SHP77 (cell line): Measurements from ENCODE around the gene PTPN22.
"Not testable (repeated sequence)": the region's sequence is repeated elsewhere in the genome, so short reads cannot be mapped to it uniquely, and the experiment has no call there.

Experiments used
- DNase-seq, 2 experiments: peaks; one replicate each; lab custom pipeline; 2025; lab: John Stamatoyannopoulos, UW

The PTPN22 gene

DNA sequence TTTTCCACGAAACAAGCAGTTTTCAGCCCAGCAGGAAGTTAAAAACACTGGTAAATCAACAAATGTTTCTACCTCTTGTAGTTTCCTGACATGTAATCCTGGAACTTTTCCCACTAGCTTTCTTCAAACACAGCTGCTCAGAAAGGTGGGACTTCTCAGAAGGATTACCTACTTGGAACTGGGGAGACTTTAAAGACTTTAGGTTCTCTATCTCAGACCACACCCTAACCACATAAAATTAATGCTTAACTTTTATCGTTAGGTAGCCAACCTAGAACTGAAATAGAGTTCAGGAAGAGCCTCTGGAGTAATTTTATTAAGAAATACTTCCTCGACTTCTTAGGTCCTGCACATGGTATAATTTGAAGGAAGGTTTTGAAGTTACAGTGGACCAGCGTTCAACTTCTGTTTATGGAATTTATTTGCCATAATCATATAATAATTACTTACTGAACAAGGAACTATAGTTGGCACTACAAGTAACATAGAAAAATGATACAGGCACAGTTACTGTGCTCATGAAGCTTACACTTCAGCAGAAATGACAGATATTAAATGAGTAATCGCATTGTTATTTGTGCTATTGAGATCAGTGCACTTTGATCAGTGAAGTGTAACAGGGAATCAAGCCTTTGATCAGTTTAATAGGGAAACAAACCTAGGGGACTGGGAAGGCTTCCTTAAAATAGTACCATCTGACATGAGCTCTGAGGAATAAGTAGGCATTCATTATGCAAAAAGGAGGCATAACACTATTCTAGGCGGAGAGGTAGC is 16.1 kb upstream of the PTPN22 start, which contains the start of gene BCL2L15:
Gene BCL2L15, minus strand, starts transcription at position 180 of the 774 bp plus-strand sequence. CDS start 206 bp downstream, outside the sequence.
- DNase-seq: no peak

DNA sequence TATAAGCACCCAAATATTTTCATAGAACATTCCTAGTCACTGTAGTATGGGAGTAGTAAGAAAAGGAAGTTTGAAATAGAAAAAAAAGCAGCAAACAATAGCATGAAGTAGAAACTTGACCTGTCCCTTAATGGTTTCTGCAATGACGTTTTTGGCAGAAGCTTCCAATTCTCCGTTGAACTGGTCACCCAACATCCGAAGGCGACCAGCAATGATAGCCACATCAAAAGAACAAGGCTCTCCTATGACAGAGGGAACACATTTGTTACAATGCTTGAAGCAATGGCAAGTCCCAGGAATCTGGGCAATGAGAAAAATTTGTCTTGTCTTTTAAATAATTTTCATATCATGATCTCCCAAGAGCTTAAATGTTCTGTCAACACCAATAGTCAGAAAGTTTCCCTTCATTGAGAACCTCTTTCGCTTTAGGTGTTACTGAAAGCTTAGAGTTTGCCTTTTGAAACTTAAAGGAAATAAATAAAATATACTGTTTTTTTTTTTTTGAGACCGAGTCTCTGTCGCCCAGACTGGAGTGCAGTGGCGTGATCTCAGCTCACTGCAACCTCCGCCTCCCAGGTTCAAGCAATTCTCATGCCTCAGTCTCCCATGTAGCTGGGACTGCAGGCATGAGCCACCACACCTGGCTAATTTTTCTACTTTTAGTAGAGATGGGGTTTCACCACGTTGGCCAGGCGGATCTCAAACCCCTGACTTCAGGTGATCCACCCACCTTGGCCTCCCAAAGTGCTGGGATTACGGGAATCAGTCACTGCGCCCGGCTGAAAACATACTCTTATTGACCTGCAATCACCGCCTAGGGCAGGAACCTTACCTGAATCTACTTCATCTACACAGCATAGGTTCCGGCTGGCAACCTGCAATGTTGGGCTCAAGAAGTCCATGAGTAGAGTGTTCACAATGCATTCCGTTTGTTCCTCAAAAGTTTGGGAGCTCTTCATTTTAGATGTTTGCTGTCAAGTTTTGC is 15.2 kb upstream of the PTPN22 start:
- no peak for DNase-seq

DNA sequence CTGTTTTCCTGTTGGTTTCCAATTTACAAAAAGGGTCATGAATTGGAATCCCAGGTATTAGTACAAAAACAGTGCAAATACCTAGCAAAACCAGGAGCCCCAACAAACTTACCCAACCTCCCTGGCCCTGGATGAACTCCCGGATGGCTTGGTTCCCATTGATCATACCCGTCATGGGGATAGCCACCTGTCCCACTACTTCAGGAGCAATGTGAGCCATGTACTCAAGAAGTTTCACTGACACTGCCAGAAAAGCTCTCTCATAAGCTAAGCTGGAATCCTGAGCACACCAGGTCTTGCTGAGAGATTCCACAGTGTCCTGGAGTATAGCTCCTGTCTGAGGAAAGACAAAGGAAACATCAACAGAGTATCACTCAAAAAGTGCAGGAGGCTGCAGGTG is 10.1 kb upstream of the PTPN22 start:
- no peak for DNase-seq

DNA sequence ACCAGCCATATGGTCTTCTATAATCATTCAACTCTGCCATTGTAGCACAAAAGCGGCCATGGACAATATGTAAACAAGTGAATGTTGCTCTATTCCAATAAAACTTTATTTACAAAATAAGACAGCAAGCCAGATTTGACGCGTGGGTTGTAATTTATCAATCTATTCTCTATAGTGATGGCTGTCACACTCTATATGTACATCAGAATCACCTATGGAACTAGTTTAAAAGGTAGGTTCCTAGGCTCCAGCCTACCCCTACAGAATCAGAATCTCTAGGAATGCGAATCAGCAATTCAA is 8.2 kb upstream of the PTPN22 start:
- no peak for DNase-seq

DNA sequence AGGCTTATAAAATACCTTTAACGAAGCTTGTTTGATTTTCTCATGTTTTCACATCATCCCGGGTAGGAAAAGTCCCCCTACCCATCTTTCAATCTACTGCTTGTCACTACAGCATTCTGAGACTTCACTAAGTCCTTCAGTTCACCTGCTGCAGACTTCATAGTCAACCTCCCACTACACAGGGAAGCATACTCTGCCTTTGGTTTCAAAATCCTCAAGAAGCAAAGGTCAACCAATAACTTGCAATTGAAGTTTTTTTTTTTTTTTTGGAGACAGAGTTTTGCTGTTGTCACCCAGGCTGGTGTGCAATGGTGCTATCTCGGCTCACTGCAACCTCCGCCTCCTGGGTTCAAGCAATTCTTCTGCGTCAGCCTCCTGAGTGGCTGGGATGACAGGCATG is 4.7 kb upstream of the PTPN22 start:
- DNase-seq: no peak

DNA sequence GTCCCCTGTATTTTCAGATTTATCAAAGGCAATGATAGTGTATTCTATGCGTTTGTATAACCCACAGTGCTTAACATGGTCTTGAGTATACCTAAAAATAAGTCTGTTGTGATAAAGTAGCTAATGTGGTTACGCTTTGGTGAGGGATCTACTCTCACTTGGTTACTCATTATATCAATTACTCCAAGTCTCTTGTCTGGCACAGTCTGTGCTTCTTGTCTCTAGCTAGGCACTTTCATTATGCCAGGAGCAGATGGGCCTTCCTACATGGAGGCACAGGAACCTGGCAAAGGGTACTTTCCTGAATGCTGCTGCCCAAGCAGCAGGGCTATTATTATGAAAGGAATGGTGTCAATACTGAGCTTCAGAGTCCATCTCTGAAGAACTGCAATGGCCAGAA is 4.2 kb upstream of the PTPN22 start:
- DNase-seq: no peak

DNA sequence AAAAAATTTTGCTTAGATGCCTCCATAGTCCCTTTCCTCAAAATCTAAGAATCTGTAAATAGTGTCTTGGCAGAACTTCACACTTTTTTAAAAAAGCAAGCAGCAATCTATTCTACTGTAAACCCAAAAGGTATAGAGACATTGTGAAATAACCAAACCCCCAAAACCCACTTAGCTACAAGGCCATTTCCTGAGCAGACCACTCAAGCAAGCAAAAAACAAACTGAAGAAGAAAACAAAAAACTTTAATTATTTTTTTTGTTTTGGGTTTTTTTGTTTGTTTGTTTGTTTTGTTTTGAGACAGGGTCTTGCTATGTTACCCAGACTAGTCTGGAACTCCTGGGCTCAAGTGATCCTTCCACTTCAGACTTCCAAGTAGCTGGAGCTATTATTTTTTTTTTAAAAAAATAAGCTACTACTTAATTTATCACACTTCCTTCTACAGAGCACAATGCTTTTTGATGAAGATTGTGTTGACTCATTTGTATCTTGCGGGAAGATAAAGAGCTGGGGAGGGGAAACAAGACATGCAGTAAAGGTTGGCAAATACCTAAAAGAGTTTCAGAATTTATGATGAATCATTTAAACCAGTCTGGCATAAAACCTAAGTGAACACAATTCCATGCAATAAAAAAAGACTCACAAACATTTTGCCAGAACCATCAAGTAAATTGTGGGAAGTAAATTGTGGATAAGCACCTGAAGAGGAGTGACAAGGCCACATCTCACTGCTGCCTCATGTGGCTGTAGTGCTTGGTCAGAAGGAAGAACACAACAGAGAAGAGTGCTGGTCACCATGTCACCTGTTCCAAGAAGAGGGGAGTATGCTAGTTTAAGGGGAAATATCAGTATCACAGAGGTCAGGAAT is 2.7 kb upstream of the PTPN22 start:
- DNase-seq: no peak

DNA sequence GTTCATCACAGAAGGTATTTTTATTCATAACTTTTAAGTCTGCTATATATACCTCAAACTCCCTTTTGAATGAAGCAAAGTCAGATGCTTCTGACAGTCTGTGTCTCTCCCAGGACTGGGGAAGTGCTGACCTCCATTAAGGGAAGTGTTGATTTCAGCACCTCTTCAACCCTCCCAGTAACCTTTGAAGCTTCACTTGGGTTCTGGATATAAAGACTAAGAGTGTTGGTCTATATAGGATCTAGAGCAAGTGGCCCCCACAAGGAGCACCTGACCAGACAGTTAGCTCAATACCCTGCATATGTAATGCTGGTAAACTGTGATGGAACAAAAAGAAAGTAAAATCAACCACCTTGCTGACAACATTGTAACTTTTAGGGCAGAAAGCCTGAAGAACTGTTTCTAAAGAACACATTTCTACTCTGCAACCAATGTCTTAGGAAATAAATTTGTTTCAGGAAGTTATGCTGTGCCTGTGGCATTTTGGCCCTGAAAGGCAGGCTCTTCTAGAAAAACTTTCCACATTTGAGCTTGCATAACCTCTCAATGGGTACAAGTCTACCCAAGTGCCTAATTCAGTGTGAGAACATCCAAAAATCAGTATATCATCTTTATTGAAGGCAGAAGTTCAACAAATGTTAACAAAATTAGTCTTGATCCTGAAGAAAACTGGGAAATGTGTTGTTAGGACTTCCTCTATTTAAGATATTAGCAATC is 865 bp upstream of the PTPN22 start:
- no peak for DNase-seq

DNA sequence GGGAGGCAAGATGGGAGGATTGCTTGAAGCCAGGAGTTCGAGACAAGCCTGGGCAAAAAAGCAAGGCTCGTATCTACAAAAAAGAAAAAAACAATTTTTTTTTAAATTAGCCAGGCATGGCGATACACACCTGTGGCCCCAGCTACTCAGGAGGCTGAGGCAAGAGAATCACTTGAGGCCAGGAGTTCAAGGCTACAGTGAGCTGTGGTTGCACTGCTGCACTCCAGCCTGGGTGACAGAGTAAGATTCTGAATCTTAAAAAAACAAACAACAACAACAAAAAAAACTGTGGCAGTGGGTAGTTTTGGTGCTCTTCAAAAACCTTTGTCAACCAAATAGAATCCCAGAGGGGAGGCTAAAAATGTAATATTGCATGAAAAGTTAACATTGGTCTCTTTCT is 734 bp downstream of the PTPN22 start:
- no peak for DNase-seq

DNA sequence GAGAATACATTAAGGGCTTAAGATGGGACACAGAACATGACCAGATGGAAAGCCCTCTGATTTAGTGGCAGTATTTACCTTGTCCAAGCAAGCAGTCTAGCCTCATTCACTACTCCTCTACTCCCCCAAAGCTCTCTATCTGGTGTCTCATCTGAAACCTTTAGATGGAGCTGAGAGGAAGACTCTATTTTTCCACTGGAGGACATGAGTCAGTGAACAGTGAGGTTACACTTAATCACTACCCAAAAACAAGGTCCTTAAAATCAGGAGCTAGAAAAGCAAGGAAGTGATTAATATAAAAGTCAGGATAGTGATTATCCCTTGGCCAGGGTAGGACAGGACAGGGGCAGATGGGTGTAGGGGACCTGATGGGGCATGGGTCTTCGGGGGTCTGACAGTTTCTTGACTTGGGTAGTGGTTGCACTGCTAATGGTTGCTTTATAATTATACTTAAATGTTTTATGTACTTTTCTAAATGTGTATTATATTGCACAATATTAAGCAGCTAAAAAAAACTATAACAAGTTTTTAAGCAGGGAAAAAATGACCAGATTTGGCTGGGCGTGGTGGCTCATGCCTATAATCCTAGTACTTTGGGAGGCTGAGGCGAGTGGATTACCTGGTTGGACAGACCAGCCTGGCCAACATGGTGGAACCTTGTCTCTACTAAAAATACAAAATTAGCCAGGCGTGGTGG is 3.0 kb downstream of the PTPN22 start:
- no peak for DNase-seq

DNA sequence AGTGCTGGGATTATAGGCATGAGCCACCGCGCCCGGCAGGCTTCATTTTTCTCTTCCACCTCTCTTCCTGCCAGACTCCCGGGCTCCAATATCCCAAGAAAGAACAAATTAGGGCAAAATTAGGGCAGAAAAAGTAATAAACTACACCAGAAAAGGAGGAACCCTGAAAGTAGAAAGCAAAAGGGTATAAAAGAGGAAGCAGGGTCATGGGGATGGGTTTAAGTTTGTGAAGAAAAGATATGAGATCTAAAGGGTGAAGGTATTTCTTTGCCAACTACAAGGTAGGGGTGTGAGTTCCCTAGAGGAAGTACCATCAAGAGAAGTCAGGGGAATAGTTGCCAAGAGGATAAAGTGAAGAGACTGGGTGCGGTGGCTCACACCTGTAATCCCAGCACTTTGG is 9.9 kb downstream of the PTPN22 start:
- no peak for DNase-seq

DNA sequence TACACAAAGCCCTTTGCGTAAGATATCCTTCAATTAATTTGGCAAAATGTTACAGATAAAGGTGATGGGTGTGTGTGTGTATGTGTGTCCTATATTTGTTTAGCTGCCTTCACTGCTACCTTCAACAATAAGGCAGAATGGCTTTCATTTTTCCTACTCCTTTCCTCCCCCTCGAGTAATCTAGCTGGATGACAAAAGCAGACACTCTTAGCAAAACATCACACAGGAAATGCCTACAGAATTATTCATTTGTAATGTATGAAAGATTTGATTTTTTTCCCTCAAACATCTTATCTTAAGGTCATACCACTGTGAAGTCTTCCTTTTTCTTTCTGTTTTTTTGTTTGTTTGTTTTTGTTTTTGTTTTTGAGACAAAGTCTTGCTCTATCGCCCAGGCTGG is 10.6 kb downstream of the PTPN22 start:
- DNase-seq: no peak

DNA sequence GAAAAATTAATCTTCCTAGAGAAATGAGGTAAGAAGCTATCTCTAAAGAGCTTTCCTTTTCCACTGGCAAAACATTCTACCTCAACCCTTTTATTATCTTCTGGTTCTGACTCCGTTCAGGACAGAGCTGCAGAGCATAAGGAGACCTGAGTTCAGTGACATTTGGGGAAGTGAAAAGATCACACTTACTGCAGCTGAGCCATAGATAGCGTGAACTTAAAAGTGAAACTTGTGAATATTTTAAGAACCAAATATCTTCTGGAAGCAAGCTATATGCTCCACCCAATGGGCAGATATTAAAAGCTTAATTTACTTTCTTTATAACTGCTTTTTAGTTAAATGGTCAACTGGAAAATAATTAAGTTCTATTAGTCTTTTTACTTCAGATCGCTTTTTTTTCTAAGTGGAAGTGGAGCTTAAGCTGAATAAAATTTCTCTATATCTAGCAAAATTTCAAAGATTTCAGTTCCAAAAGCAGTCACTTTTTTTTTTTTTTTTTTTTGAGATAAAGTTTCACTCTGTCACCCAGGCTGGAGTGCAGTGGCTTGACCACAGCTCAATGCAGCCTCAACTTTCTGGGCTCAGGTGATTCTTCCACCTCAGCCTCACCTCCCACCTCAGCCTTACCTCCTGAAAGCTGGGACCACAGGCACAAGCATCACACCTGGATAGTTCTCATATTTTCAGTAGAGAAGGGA is 11.9 kb downstream of the PTPN22 start:
- no peak for DNase-seq

DNA sequence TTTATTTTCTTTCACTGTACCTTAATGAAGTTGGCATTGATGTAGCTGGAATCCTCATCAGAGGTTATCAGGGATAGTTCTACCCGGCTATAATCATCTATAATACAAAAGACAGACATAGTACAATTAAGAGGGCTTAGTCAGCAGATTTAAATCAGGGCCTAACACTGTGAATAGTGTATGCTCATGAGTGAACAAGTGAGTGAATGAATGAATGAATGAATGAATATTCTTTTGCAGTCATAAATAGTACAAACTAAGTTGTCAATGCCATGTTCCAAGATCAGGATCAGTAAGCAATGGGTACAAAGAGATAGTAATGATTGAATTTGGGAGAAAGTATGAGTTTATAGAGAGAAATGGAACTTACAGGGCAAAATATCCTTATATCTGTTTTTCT is 12.5 kb downstream of the PTPN22 start:
- DNase-seq: no peak

DNA sequence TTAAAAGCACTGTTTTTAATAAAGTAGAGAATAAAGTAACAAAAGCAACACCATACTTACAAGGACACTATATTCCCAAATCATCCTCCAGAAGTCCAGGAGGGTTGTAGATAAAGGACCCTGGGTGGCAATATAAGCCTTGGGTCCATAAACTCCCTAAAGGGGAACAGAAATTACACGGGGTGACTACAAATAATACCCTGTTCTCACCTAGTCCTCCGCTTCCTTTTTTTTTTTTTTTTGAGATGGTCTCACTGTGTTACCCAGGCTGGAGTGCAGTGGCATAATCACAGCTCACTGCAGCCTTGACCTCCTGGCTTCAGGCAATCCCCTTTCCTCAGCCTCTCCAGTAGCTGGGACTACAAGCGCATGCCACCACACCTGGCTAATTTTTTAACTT is 13.1 kb downstream of the PTPN22 start:
- DNase-seq: no peak

DNA sequence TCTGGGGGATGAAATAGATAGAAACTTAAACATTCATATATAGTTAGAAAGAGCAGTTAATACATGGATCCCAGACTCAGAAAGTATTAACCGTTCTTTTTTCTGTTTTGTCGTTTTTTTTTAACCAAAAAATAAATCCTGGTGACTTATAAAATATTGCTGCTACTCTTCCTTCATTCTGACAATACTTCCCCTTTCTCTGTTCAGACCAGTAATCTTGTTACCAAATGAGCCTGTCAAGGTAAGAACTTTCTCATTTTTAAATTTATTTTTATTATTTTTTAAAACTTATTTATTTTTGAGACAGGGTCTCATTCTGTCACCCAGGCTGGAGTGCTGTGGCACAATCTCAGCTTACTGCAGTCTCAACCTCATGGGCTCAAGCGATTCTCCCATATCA is 13.7 kb downstream of the PTPN22 start:
- DNase-seq: no peak

DNA sequence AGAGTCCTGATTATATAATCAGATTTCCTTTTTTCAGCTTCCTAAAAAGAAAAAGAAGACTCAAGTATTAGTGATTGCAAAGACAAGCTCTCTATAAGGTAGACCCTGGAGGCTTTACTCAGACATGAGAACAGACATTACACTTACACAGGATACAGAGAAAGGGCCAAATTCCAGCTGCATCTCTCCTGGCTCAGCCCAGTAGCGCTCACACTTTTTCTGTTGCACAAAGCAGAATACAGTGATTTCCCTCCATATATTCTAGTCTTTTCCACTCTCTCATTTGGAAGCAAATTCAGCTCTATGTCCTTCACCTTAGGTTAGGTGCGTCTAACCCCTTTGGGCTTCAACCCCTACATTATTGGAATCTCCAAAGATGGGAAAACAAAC is 15.1 kb downstream of the PTPN22 start:
- DNase-seq: no peak

DNA sequence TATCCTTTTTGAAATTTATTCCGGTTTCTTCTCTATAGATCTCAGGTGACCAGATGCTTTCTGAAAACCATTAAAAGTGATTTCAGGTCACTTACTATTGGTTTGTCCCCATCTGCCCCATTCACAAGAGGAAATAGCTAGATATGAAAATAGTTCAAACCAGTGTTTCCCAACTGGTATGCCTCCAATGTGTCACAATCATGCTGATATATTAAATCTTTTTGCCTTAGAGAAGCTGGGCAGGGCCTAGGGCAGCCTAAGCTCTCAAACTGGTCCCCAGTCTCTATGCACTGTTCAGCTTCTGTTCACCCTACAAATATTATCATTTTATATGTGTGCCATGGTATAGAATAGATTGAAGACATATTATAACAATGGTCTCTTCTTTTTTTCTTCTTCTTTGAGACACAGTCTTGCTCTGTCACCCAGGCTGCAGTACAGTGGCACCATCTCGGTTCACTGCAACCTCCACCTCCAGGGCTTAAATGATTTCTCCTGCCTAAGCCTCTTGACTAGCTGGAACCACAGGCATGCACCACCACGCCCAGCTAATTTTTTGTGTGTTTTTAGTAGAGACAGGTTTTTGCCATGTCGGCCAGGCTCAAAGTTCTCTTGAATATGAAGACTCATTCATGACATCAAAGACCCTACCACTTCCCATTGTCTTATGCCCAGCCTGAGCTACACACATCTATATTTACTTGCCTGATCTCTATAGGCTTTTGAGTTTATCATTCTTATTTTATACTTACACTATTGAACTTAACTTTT is 15.7 kb downstream of the PTPN22 start:
- DNase-seq: no peak

DNA sequence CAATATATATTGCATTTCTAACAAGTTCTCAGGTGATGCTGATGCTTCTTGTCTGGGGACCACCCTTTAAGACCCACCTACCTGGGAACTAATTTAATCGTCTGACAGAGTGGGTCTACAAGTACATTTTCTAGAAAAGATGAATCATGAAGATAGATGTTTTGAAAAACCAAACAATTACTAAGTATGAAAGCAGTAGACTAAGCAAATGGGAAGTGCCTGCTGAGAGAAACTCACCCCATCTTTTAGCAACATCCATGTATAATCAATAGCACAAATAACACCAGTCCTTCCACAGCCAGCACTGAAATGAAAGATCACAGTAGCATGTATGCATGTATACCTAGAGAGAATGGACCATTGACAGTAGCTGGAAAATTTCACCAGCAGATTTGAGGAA is 17.3 kb downstream of the PTPN22 start:
- no peak for DNase-seq

DNA sequence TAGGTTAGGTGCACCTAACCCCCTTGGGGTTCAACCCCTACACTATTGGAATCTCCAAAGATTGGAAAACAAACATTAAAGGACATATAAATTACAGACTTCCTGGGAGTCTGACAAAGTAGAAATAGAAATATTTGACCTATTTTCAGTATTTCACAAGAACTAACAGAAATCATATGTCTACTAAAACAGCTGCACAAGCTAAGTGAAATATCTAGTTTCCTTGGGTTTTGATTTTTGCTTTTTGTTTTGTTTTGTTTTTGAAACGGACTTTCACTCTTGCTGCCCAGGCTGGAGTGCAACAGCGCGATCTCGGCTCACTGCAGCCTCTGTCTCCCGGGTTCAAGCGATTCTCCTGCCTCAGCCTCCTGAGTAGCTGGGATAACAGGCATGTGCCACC is 18.8 kb downstream of the PTPN22 start:
- DNase-seq: not testable (repeated sequence)
